GM19238 (cell line): Measurements from ENCODE around the gene TENT4B.

Source experiments
- DNase-seq: peaks from one replicate; pipeline ENCODE4 v3.0.0; 2011; ENCODE audit warnings: low spot score; ENCODE audit not compliant: insufficient read length

The TENT4B gene

DNA sequence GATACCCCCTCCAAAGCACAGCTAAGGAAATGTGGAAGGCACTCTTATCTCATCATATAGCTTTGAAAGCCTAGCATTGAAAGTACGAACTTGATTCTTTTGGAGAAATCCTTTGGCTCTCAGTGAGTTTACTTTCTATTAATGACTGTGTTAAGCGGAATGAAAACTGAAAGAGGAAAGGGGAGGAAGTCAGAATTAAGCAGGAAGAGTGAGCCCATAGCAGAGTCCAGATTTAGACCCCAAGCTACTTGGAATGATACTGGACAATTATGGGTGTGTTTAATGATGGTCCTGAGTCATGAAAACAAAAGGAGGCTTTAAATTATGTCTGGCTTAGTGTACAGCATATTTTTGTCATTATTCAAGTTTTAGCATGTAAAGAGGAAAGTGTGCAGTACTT, 42.2 kb downstream of the TENT4B start:
- DNase-seq: no peak

DNA sequence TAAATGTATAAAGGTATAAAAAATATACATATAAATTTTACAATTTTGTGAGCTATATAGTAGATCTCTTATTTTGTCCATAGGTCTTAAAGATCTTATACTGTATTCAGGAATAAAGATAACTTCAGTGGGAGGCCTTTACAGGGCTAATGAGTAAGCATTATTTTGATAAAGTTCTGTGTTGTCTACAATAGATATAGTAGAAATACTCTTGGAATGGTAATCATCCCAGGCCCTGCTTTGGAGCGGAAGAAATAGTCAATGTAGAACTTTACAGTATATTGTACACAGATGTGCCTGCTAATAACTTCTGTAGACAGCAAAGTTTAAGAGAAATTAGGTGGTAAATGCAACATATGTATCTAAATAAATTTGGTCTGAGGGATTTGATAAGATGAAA, 42.6 kb downstream of the TENT4B start:
- no peak for DNase-seq

DNA sequence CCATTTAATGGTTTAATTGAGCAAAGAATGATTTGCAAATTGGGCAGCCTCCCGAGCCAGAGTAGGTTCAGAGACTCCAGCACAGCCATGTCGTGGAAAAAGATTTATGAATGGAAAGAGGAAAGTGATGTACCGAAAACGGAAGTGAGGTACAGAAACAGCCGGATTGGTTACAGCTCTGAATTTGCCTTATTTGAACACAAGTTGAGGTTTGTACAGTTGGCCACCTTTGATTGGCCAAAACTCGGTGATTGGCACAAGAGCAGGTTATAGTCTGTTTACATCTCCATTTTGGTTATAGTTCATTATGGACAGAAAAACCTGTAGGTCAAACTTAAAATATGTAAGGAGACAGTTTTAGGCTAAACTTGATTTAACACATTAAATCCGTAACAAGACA, 44.5 kb downstream of the TENT4B start:
- no peak for DNase-seq

DNA sequence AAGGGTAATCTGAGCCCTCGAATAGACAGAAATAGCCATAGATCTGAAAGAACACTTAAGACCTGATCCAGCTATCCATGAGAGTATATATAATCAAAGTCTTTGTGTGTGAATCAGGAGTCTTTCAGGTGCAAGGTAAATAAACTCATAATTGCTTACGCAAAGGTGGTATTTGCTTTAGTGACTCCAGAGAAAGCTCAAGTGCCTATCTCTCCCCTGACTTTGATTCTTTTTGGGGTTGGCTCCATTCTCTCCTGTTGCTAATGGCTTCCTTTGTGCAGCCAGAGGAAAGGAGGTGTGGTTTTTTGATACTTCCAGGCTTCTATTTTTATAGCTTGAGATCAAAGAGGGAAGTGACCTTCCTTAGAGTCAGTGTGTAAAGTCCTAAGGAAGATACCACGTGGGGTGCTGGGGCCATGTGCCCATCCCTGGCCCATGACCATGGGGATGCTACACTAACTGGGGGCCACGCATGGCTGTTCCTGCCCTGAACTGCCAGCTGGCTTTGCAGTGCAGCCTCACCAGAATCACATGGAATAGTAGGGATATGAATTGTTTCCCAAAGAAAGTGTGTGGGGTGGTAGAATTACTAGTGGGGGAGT, 45.8 kb downstream of the TENT4B start:
- DNase-seq: no peak

DNA sequence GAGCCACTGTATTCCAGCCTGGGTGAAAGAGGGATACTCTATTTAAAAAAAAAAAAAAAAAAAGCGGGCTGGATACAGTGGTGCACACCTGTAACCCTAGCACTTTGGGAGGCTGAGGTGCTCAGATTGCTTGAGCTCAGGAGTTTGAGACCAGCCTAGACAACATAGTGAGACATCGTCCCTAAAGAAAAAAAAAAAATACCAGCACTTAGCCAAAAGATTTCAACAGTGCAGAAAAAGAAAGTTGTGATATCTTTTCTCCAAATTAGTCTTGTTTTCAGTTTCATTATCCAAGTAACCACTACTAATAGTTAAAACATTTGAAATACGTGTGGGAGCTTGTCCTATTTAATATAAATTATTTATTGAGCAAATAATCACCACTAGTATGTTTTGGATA, 48.7 kb downstream of the TENT4B start:
- DNase-seq: no peak

DNA sequence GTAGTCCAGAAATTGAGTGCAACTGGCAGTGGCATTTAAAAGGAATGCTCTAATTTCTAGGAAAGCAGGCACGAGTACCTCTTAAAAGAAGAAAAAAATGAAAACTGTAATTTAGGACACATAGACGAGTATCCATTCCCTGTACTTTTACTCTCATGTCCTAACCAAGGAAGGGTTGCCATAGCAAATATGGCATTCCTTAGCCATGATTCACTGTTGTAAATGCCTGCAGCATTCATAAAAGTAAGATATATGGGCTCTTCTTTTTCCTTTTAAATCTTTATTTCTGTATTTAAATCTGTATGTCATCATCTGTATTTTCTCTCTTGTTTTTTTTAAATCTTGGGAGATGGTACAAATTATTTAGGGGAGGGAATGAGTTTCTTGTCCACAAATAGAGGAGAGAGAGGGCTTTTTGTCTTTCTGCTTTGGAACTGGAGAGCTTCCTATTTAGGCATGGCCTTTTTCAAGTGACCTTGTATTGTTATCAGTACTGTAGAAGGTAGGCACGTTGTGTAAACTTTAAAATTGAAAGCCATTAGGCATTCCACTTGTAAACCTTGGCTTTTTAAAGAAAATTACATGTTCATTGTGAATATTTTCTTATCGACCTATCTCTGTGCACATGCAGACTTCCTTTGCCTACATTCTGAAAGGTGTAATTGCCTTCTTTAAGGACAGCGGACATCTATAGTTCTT, 50.0 kb downstream of the TENT4B start:
- no peak for DNase-seq

DNA sequence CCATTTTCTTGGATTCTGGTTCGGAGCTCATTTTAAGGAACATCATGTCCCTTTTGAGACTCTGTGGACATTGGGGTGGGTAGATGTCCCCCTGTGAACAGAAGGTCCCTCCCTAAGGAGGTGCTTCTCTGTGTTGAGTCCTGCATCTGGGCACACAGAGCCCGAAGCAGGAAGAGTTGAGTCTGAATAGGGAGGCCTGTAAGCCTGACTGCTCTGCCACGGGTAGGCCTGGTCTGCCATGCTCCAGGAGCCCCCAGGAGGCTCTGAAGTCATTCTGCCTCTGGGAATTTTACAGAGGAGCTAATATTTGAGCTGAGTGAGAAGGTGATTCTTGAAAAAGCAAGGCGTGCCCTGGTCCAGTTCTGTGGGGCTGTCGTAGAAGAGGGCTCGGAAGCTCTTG, 50.6 kb downstream of the TENT4B start:
- DNase-seq: no peak

DNA sequence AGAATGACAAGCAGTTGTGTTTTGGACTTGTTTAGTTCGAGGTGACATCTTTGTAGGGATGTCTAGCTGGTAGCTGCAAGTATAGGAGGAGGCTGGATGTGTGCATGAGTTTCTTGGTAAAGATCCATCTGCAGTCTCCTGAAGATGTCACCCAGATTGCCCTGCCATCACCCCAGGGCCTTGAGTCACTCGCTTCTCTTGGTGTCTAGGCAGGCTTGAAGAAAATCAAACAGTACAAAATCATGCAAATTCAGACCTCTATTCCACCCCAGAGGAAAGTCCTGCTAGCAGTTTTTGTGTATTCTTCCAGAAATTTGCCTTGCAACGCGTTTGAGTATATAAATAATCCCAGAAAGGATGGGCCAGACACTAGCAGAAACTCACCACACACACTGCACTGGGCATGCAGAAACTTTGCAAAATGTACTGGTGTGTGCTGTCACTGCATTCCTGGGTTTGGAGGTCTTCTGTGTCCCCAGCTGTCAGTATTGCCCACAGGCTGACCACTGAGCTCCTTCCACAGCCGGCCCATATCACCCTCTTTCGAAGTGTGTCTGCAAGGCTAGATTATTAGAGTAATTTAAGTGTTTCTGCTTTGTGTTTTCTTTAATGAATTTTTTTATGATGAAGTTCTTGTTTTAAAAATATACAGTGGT, 51.5 kb downstream of the TENT4B start:
- DNase-seq: no peak

DNA sequence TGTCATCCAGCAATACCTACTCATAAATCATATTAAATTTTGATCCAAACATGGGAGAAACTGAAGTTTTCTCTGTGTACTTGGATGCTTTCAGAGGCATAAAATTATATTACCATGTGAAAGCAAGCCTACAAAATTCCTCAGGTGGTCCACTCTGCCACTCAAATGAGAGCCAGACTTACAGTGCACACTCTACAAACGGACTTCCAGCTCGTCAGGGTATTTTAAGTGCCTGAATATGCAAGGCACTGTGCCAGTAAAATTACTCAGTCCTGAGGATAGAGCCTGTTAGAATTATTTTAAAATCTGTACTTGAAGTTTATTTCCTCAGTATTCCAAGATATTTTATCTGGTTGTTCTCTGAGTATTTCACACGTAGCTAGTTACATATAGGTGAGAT, 54.5 kb downstream of the TENT4B start:
- no peak for DNase-seq

DNA sequence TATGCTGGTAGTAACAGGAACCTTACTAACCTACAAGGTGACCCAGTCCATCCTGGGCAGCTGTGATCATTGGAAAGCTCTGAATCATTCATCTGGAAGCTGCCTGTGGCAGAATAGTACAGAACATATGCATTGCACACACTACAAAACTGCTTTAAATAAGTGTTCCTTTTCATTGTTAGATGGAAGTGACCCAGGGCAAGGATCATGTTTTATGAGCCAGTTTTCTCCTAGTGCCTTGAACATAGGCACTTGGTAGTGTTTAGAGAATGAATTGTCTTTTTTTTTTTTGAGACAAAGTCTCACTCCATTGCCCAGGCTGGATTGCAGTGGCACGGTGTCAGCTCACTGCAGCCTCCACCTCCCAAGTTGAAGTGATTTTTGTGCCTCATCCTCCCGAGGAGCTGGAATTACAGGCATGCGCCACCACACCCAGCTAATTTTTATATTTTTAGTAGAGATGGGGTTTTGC, 55.4 kb downstream of the TENT4B start:
- DNase-seq: no peak

DNA sequence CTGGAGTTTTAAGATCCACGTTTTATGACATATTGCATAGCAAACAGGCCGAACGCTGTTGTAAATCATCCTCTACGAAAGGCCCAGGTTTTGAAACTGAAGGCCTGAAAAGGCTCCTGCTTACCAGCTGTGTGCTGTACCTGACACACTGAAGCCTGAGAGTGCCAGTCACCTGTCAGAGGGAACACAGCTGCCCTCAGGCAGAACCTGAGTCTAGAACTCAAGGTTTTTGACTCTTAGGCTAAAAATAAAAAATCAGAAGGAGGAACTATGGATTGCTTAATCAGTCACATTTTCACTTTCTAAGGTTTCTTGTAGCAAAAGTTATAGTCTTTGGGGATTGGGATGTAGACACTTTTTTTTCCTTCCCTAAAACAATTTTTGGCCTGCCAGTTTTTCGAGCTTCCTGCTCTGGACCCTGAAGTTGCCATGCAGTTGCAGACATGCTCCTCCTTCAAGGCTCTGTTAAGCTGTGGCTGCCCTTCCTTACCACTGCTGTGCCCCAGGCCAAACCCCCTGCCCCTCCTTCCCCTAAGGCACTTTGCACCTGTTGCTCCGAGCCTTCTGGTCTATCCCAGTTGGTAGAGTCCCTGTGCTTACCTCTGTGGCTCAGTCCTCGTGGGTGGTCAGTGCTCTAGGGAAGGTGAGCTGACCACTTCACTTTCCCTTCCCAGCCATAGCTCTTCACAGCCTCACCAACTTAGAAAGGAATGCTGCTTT, 56.6 kb downstream of the TENT4B start:
- DNase-seq: no peak

DNA sequence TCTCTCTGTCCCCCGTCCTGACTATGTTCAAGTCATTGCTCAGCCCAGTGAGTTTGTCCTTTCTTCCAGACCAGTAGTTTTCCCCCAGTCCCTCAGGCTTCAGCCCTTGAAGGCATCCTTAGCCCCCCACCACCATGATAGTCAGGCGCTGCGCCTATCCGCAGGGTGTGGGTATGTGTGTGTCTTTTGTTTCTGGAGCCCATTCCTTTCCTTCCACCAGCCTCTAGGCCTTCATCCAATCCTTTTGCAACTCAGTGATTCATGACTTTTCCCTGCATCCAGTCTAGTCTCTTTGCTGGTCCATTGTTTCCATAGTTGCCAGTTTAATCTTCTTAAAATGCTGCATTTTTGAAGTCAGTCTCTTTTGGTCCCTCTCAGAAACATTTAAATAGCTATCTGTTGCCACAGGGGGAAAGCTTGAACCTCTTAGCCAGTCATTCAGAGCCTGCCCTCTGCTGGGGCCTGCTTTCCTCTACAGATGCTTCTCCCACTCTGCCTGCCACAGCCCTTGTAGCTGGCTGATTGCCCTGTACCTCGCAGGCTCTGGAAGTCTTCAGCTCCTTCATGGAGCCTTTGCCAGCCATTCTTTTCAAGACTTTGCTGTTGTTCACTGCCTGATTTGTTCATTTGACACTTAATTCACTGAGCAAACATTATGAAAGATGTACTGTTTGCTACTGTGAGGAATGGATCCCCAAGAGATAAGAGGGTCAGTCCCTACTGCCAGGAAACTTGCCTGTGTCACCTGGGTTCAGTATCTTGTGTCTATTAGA, 57.3 kb downstream of the TENT4B start:
- peak; percentile 38 for DNase-seq

DNA sequence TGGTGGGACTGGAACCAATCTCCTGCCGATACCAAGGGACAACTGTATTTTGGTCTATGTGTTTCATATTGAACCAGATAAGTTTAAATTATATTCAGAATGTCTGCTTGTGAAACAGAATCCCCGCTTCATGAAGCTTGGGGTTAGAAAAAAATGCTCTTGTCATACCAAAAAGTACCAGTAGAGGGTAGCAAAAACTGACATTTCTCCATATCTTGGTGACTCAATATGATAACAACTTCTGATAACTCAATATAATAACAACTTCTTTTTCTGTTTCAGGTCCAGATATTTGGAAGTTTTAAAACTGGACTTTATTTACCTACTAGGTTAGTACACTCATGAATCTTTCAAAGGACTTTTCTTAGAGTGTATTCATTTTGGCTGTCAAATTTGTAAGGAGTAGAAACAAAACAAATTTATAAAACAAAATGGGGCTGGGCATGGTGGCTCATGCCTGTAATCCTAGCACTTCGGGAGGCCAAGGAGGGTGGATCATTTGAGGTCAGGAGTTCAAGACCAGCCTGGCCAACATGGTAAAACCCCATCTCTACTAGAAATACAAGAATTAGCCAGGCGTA, 60.9 kb downstream of the TENT4B start:
- DNase-seq: no peak

DNA sequence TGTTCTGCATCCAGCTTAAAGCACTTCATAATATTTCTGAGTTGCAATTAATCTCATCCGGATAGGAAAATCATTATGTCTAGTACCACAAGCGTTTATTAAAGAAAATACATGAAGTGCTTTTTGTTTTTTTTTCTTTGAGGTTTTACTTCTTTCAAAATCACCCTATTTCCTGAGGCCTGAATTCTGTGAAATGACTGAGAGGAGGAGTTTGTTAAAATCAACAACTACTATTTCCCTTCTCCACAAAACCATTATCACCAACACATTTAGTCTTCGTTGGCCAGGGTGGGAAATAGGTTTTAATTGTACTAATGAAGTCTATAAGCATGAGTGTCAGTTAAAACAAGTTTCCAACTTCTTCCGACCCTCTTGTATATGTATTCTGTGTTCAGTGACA, 62.6 kb downstream of the TENT4B start:
- no peak for DNase-seq

DNA sequence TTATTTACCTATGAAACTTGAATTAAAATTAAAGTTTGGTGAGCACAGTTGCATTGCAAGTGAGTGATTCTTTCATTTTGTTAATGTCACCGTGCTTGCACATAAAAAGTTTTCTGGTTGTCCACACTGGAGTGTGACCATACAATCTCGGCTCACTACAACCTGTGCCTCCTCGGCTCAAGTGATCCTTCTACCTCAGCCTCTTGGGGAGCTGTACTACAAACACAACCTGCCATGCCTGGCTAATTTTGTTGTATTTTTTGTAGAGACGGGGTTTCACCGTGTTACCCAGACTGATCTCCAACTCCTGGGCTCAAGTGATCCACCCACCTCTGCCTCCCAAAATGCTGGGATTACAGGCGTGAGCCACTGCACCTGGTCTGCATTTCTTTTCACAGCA, 63.1 kb downstream of the TENT4B start:
- DNase-seq: no peak

DNA sequence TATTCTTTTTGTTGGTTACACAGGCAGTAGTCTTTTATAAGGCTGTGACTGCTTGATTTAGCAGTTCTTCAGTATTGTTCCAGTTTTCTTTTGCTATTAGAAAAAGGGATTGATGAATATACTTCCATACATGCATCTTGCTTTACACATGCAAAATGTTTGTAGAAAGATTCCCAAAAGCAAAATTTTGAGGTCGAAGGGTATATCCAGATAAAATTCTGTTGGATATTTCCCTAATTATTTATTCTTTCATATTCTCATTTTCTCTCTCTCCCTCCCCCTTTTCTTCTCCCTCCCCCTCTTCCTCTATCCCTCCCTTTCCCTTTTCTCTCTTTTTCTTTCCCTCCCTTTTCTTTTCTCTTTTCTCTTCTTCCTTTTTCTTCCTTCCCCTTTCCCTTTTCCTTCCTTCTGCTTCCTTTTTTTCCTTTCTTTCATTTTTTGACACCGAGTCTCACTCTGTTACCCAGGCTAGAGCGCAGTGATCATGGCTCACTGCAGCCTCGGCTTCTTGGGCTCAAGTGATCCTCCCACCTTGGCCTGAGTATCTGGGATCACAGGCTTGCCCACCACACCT, 66.4 kb downstream of the TENT4B start:
- DNase-seq: no peak

DNA sequence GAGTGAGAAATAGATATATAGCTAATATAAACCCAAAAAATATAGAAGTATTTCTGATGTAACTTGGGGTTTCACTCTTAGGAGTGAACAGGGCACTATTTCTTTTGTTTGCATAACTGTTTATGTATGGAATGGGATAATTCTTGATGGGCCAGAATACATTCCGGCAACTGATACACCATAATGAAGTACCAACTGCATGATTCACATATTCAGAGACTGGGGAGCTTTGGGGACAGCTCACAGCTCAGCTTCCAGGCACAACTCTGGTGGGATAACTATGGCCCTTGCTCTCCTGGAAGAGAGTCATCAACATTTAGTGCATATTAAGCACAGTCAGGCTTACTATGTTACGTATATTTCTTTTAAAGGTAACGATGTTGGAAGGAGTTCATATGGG, 71.2 kb downstream of the TENT4B start:
- no peak for DNase-seq

DNA sequence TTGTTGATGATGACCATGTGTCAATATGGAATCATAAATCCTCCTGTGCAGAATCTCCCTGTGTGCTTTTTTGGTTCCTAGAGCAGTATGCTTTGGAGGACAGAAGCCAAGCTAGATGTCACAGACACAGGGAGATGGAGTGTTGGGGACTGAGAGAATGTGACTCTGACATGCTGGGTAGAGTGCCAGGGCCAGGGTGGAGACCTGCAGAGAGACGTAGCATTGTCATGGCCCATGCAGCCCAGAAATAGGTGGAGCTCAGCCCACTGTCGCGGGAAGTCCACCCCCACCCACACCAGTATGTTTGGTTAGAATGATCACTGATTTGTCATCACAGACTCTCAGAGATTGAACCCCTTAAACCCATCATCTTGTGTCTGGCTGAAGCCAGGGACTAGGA, 74.0 kb downstream of the TENT4B start:
- no peak for DNase-seq

DNA sequence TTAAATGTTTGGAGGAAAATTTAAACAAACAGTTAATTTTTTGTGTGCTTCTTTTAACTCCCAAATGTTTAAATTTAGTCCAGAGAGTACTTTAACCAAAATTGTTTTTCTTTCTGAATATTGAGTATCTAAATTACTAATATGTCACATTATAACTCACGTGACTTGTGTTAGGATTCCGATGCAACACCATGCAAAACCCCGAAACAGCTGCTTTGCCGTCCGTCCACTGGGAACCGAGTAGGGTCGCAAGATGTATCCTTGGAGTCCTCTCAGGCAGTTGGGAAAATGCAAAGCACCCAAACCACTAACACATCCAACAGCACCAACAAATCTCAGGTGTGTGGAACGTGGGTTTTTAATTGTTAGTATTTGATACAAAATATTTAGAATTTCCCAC, 74.6 kb downstream of the TENT4B start:
- DNase-seq: no peak

DNA sequence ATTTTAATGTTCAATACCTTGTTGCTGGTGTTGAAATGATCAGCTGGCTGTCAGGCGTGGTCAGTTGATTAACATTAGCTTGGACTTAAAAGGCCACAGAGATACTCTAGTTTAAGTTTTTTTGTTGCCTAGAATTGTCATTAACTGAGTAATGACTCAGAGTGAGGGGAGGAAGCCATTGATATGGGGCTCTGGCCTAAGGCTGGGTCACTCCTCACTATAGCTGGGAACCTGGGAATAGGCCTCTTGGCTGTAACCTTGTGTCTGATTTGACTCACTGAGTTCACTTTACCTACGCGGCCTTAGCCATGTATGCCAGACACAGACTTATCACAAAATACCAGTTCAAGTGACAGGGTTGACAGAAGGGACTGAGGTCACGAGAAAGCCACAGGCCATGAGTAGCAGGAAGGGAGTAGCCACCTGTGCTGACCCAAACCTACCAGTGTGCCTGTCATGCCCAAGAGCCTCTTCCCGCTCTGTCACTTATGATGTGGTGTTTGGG, 75.3 kb downstream of the TENT4B start:
- DNase-seq: no peak
